GM18520 (cell line): ENCODE results near the gene XPC.

Experiments
- ATAC-seq: cut with Tn5 transposase; IDR thresholded peaks from one replicate; pipeline ENCODE4 v1.9.1; 2021; ENCODE audit not compliant: unreplicated experiment

The XPC gene

DNA sequence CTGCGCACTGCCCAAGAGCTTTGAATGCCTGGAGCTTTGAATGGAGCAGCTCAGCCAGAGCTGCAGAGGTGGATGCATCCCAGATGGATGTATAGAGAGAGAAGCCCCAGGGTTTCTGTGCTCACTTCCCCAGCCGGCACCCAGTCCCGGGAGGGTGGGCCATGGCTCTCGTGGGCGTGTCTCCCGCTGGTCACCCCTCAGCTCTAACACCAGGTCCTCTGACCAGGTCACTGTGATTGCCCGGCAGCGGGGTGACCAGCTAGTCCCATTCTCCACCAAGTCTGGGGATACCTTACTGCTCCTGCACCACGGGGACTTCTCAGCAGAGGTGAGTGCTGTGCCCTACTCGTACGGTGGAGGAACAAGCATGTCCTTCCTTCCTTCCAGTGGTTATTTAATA is 42.8 kb downstream of the XPC start:
- no peak for ATAC-seq

DNA sequence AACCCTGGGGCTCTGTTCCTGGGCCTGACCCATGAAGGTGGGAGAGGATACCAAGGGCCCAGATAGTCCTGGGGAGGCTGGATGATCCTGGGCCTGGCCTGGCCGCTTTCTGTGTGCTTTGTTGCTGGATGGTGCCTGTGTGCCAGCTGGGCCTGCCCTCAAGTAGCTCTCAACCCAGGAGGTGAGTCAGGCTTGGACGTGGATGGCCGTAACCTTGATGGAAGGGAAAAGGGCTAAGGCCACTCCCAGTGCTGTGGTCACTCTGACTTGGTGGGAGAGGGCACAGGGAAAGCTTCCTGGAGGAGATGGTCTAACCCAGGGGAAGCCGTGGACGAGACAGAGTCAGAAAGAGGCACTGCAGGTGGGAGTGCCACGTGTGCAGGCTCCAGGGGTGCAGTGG is 44.1 kb downstream of the XPC start:
- ATAC-seq = no peak

DNA sequence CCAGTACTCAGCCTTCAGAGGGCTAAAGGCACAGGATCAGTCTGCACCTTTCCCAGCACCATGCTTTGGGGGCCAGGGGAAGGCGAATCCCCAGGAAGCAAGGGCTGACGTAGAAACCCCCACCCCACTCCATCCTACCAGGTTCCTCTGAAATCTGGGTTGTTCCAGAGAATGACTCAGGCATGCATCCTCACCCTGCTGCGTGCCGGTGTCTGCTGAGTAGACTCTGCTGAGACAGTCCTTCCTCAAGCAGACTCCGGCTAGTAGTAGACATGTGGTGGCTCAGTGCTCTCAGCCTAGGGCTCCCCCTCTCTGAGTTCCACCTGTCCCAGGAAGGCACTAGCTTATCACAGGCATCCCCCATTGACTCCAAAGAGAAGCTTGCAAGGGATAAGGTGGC is 44.5 kb downstream of the XPC start:
- no peak for ATAC-seq

- no peak for ATAC-seq
Measured at GRCh38 chr3:14133188-14133800, 45.1 kb downstream of the XPC start.

DNA sequence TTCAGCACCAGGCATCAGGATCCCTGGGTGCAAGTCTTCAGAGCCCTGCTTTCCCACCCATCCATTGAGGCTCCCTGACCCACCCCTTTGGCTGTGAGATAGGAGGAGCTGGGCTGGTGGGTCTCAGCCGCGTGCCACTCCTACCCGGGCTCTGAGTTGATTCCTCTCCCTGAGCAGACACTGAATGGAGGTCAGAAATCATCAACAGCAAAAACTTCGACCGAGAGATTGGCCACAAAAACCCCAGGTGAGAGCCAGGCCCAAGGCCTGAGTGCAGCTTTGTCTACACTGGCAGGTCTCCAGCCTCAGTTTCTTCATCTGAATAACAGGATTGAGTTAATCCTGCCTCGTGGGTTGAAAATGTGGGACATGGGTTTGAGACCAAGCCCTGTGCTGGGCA is 45.7 kb downstream of the XPC start:
- ATAC-seq = no peak

DNA sequence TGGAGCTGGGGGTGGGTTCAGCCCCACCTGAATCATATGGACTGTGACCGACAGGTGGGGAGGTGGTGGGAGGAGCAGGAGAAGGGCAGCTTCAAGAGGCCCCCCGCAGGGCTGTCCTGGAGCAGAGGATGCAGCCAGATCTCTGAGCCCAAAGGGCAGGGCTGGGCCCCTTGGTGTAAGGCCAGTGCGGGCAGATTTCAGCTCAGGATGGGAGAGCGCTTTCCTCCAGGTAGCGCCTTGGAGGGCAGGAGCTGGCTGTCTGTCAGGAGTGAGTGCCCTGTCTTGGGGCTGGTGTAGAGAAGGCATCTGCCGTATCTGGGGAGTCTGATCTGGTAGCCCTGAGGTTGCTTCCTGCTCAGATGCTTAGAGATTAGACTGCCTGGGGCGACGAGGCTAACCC is 46.3 kb downstream of the XPC start:
- ATAC-seq = no peak

DNA sequence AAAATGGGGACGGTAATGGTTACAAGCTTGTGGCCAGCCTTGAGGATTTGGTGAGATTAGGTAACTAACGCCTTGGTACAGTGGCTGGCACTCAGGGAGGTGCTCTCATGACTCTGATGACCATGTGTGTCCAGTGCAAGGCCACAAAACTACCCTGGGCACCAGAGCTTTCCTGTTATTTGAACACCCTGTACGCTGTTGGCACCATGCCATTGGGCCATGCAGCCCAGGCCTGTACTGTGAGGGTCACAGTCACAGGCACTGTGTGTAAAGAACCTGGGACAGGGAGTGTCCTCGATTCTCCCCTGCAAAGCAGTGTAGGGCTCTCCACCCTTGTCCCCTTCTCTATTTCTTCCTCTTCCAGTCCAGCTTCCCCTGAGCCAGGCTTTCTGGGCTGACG is 47.3 kb downstream of the XPC start:
- ATAC-seq = no peak

- ATAC-seq = no peak
Measured at GRCh38 chr3:14130707-14131106, 47.7 kb downstream of the XPC start.

DNA sequence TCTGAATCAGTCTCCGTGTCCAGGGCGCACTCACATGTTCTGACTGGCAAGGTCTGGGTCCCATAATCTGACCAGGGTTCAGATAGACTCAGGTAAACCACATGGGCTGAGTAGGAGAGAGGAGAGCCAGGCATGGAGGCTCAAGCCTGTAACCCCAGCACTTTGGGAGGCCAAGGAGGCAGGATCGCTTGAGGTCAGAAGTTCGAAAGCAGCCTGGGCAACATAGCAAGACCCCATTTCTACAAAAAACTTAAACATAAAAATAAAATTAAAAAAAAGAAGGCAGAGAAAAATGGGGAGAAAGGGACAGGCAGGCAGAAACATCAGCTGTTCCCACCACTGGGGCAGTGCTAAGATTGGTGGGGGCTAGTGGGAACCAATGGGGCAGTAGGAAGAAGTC is 48.2 kb downstream of the XPC start:
- no peak for ATAC-seq

DNA sequence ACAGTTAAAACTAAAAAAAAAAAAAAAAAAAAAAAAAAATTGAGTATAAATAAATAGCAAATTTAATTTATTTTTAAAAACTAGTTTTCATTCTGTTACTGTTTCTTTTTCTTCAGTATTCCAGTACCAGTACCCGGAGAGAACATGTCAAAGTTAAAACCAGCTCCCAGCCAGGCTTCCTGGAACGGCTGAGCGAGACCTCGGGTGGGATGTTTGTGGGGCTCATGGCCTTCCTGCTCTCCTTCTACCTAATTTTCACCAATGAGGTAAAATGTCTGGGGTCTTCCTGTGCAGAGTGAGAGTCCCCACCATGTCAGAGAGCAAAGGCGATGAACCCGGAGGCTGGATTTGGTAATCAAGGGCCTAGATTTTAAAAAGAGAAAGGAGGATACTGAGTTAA is 49.1 kb downstream of the XPC start:
- no peak for ATAC-seq

- ATAC-seq = no peak
Measured at GRCh38 chr3:14128724-14129123, 49.7 kb downstream of the XPC start.

DNA sequence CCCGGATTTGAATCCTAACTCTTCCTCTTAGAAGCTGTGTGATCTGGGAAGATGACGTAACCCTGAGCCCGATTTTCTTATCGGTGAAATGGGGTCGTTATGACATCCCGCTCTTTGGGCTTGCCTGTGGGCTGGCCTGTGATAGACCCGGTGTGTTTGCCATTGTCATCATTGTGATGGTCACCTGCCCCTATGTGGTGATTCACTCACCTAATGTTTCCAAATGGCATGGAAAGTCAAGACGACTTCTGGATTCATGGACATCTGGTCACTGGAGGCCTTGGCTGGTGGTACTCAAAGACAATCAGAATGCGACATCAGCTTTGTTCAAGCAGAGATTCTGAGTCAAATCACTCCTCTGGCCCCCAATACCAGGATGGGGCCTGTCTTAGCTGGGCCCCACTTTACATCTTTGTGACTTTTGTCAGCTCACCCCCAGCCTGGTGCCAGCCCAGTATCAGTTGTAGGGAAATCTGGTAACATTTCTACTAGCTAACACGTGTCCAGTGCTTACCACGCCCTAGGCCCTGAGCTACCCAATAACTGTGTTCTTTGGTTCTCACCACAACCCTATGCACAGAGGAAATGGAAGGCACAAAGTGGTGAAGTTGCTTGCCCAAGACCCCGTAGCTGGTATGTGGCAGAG is 50.8 kb downstream of the XPC start:
- no peak for ATAC-seq

DNA sequence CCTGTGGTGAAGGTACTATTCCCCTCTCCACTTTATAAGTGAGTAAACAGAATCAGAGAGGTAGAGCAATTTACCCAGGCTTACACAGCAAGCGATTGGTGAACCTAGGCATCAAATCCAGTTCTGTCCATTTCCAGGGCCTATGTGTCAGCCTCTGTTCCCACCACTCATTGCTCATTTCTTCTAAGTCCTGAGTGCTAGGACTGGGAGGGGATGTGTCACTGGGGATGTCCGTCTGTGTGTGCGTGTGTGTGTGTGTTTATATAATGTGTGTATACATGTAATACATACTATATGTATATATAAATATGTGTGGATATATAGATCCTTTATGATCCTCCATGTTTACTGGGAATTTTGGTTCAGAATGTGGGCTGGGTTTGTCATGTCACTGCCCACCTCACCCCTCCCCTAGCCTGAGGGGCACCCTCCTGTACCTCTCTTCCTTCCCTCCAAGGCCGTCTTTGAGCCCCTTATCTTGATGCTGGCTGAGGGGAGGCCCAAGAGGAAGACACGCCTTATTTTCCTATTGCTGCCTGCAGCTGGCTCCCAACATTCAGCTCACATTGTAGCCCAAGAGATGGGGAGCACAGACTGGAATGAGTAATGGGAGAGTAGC is 51.4 kb downstream of the XPC start:
- ATAC-seq = no peak

DNA sequence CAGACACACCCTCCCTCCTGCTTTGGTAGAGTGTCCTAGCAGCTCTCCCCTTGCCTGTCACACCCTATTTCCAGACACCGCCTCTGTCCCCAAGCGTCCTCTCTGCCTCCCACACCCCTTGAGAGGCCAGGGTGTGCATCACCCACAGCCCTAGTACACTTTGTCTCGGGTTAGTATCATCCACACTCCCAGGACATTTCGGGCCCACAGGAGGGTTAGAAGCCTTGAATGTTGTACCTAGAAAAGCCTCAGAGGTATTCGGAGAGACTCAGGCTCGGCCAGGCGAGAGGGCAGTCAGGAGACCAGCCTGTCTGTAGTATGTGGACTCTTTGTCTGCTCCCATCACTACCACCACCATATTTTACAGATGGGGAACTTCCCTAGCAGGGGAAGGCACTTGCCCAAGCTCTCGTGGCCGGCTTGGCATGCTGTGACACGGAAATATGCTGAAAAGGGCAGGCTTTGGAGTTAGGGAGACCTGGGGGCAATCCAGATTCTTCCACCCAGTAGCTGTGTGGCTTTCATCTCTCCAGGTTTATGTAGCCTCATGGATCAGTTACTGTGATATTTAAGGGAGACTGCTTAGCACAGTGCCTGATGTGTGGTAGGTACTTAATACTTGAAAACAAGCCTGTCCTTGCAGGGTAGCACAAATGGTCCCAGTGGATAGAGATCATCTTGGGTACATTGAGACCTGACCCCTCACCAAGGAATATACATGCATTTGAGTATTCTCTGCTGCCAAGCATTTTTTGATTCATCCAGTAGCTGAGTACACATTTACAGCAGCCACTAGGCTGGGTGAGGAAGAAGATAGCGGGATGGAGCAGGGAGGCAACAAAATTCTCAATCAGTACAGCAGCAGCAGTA is 52.1 kb downstream of the XPC start:
- ATAC-seq = no peak

GRCh38 chr3:14125193-14126016 is 53.0 kb downstream of the XPC start:
- peak; percentile 3 for ATAC-seq

DNA sequence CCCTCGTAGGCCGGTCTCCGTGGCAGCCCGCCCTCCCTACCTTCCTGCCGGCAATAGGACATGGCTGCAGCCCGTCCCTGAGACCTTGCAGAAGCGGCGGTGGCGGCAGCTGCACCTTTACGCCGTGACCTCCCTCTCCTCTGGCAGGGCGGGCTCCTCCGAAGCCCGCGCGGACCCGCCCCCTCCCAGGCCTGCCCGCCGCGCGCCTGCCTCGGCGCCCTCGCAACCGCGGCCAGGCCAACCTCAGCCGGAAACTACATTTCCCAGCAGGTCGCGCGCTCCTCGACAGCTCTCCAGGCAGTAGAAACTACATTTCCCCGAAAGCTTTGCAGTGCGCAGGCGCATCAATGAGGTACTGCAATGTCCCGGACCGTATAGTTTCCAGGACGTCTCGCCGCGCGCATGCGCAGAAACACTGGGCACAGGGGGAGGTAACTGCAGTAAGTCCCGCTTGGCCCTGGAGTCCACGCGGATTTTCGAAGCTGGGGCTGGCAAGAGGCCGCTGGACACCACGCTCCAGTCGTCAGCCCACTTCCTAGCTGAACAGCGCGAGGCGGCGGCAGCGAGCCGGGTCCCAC is 53.7 kb downstream of the XPC start, which contains the start of the genes CHCHD4 and TMEM43:
CHCHD4 (minus strand) TSS at position 256 of the 578 bp plus-strand sequence; CDS start at position 62, 194 bp downstream.
TMEM43 (plus strand) TSS at position 438 of the 578 bp plus-strand sequence. CDS start 142 bp downstream, outside the sequence.
- peak; percentile 88 for ATAC-seq

DNA sequence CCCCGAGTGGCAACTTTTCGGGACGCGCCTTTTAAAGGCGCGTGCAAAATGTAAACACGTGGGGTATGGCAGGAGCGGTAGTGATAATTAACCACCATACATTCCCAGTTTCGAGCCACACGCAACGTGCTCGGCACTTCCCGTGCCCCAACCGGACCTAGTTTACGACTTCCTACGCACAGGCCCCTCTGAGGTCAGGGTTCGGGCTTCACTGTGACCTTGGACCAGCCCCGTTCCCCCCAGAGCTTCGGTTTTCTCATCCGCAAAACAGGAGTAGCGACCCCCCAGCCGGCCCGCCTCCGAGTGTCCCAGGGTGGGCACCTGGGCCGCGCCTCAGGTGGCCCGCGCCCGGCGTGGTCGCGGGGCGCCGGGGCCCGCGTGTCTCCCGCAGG is 54.2 kb downstream of the XPC start:
- peak; percentile 18 for ATAC-seq

GRCh38 chr3:14123308-14124222 is 54.8 kb downstream of the XPC start:
- no peak for ATAC-seq

- ATAC-seq = no peak
Measured at GRCh38 chr3:14122301-14122700, 56.1 kb downstream of the XPC start.
